Thyroid gland (tissue), 4 donors: ENCODE data around the gene RNF41. TPM values are rescaled to one million over a fixed set of nuclear protein-coding genes. Genes with fewer than 3 reads are reported as not detected.
A peak's percentile ranks its signal among the peaks of the same experiment; 100 is the strongest.

ENCODE experiments used
- DNase-seq, 2 donors: peaks; one replicate each; pipeline ENCODE4 v3.0.0-alpha.2; 2019
- H3K27ac ChIP-seq, 3 donors: fragments of 200-600 bp; sonication (generic); 1 replicate in 2 of 3; 2 replicates in 1 of 3; pipeline ENCODE4 v1.5.1; 2016 to 2019; ENCODE audit warnings: mild to moderate bottlenecking in 1 of 3, moderate library complexity in 1 of 3
- H3K27me3 ChIP-seq: fragments of 200-600 bp; sonication (generic); one replicate; pipeline ENCODE4 v1.5.1; 2019
- H3K36me3 ChIP-seq, 2 donors: fragments of 200-600 bp; sonication (generic); one replicate each; pipeline ENCODE4 v1.5.1; 2016 to 2019
- H3K4me1 ChIP-seq, 2 donors: fragments of 200-600 bp; sonication (generic); one replicate each; pipeline ENCODE4 v1.5.1; 2017 to 2019
- H3K4me3 ChIP-seq, 3 donors: fragments of 200-600 bp; sonication (generic); replicated peaks in 1 of 3; 1 replicate in 2 of 3; 2 replicates in 1 of 3; pipeline ENCODE4 v1.5.1; 2016; ENCODE audit warnings: mild to moderate bottlenecking in 1 of 3
- H3K9me3 ChIP-seq: fragments of 200-600 bp; sonication (generic); one replicate; pipeline ENCODE4 v1.5.1; 2017
- CTCF ChIP-seq, 6 experiments: fragments of 200-600 bp in 3 of 6; fragments of 450-650 bp in 3 of 6; sonication (generic) in 3 of 6; IDR thresholded peaks; one replicate each; pipeline ENCODE4 v1.5.1; 2016 to 2019; ENCODE audit warnings: antibody characterized with exemption in 6 of 6, mild to moderate bottlenecking in 2 of 6, inconsistent platforms in 1 of 6, moderate library complexity in 1 of 6
- POLR2A ChIP-seq, 2 donors: fragments of 450-650 bp; IDR thresholded peaks; one replicate each; pipeline ENCODE4 v1.6.1; 2017; ENCODE audit warnings: antibody characterized with exemption in 2 of 2, mild to moderate bottlenecking in 2 of 2, moderate library complexity in 1 of 2
- WGBS, 2 donors: methylation state at CpG; one replicate each; pipeline ENCODE4 v1.1.5; 2017; 5-methylcytosine and 5-hydroxymethylcytosine counted together
- intact Hi-C: fragments of 100-400 bp; cut with DNase I; formaldehyde crosslinking; loops from one replicate; pipeline ENCODE4 v1.15.1; 2023
- total RNA-seq, 4 donors: library from RNA; depleted of rRNA; stranded (reverse); fragments of >200 nt; gene quantifications; one replicate each; pipeline ENCODE4 v1.2.3, GENCODE V29; 2016

RNF41 gene
- total RNA-seq, 4 donors from 2014 or later = 63.4 to 89.7 (median 73.4) TPM

- DNase-seq = no peak
- Histone ChIP-seq H3K9me3 (no peaks in the 10 kb centered on the region), H3K36me3 (peaks cover 68 to 74% of the 10 kb centered on the region in 2 donors), H3K4me3 (no peak overlapping the region), H3K27me3 (no peaks in the 10 kb centered on the region), H3K27ac (no peak overlapping the region), H3K4me1 (no peaks in the 10 kb centered on the region)
- TF ChIP-seq POLR2A (IDR thresholded peaks at IDR 0.05) (no peak), CTCF (IDR thresholded peaks at IDR 0.05) (no peak)
- 90 to 94% methylated on average over 3 of the region's 3 CpGs for WGBS, 2 donors
- intact Hi-C loops = no loop called here
These were observed 43.4 kb downstream of the RNF41 start for GRCh38 chr12:56178347-56178746.

- Histone ChIP-seq H3K36me3 (peaks cover 79 to 85% of the 10 kb centered on the region in 2 donors), H3K4me1 (no peaks in the 10 kb centered on the region), H3K9me3 (no peaks in the 10 kb centered on the region), H3K27me3 (no peaks in the 10 kb centered on the region), H3K27ac (no peak overlapping the region), H3K4me3 (no peak overlapping the region)
- no peak for DNase-seq
- 80 to 84% methylated on average over 7 of the region's 7 CpGs for WGBS, 2 donors
- intact Hi-C loops = no loop called here
- TF ChIP-seq CTCF (IDR thresholded peaks at IDR 0.05) = no peak
- TF ChIP-seq POLR2A (IDR thresholded peaks at IDR 0.05) = no peak
These were observed 48.9 kb downstream of the RNF41 start for GRCh38 chr12:56172839-56173238.

- Histone ChIP-seq H3K4me1 (no peaks in the 10 kb centered on the region), H3K4me3 (no peak overlapping the region), H3K36me3 (peaks cover 92 to 93% of the 10 kb centered on the region in 2 donors), H3K27ac (no peak overlapping the region), H3K27me3 (no peaks in the 10 kb centered on the region), H3K9me3 (no peaks in the 10 kb centered on the region)
- DNase-seq = no peak
- TF ChIP-seq CTCF (IDR thresholded peaks at IDR 0.05) = no peak
- no peak for TF ChIP-seq POLR2A (IDR thresholded peaks at IDR 0.05)
- intact Hi-C loops = no loop called here
- whole genome bisulfite sequencing, 2 donors = 88 to 93% methylated on average over 11 of the region's 11 CpGs
These were observed 52.4 kb downstream of the RNF41 start for GRCh38 chr12:56169229-56169759.

GRCh38 chr12:56165369-56165768 is 56.4 kb downstream of the RNF41 start:
- 80 to 86% methylated on average over 1 to 4 of the region's 4 CpGs for WGBS, 2 donors
- Histone ChIP-seq H3K27me3 (no peaks in the 10 kb centered on the region), H3K36me3 (peaks cover 92 to 96% of the 10 kb centered on the region in 2 donors), H3K4me1 (peaks cover 7 to 12% of the 10 kb centered on the region in 2 donors), H3K27ac (no peak overlapping the region), H3K9me3 (no peaks in the 10 kb centered on the region), H3K4me3 (no peak overlapping the region)
- DNase-seq = no peak
- TF ChIP-seq POLR2A (IDR thresholded peaks at IDR 0.05) (no peak), CTCF (IDR thresholded peaks at IDR 0.05) (no peak)
- intact Hi-C loops = no loop called here

GRCh38 chr12:56164345-56164729 is 57.4 kb downstream of the RNF41 start:
- H3K4me3 ChIP-seq = no peak overlapping the region
- no peaks in the 10 kb centered on the region for H3K27me3 ChIP-seq
- peaks cover 91 to 95% of the 10 kb centered on the region in 2 donors for H3K36me3 ChIP-seq
- 91 to 92% methylated on average over 17 of the region's 17 CpGs for WGBS, 2 donors
- no peak for TF ChIP-seq CTCF (IDR thresholded peaks at IDR 0.05)
- no peak for TF ChIP-seq POLR2A (IDR thresholded peaks at IDR 0.05)
- H3K27ac ChIP-seq = no peak overlapping the region
- no peaks in the 10 kb centered on the region for H3K9me3 ChIP-seq
- intact Hi-C loops = no loop called here
- peaks cover 18 to 22% of the 10 kb centered on the region in 2 donors for H3K4me1 ChIP-seq
- DNase-seq = peak in 1 of 2 donors; percentile 36
